Epithelial cell of prostate (primary cell): ENCODE measurements around the gene SCAMP3.
"Not testable (repeated sequence)": the region's sequence is repeated elsewhere in the genome, so short reads cannot be mapped to it uniquely, and the experiment has no call there.

Source experiments
- DNase-seq: peaks from one replicate; pipeline ENCODE4 v3.0.0-alpha.2; 2011; ENCODE audit warnings: low read depth, low spot score
- H3K27ac ChIP-seq: fragments of 450-650 bp; 2 replicates; pipeline ENCODE4 v1.5.1; 2017; ENCODE audit warnings: mild to moderate bottlenecking

Gene SCAMP3

GRCh38 chr1:155235375-155235774, 26.8 kb downstream of the SCAMP3 start:
- H3K27ac ChIP-seq = peak overlapping the region; percentile 52
- DNase-seq = not testable (repeated sequence)

DNA sequence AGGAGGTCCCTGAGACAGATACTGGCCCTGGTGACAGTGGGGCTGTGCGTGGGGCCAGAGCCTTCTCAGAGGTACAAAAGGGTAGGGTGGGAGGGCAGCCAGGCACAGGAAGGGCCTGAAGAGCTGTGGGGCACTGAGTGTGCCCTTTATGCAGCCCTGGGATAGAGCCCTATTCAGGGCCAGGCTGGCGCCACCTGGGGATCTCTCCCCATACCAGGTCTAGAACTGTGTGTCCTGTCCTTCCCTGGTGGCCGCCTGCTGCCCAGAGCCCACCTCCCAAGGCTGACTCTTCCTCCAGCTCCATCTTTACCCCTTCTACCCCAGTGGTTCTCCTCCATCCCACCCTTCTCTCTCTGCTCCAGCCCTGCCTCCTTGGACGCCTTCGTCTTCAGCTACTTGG, 28.7 kb downstream of the SCAMP3 start:
- H3K27ac ChIP-seq, DNase-seq: not testable (repeated sequence)

GRCh38 chr1:155232001-155232978, 29.9 kb downstream of the SCAMP3 start:
- not testable (repeated sequence) for H3K27ac ChIP-seq, DNase-seq

DNA sequence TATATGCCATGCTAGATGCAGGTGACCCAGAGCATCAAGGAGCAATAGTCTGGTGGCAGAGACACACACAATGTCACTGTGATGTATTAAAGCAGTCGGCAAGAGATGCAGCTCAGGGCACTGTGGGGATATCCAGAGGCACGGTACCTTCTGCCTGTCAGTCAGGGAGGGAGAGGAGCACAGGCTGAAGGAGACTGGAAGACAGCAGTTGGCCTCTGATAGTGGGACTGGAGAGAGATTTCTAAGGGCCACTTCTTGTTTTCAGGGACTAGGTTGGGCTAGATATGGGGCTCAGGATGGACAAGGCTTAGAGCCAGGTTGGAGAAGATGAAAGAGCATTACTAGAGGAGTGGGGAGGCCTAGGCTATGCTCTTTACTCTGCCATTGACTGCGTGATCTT, 30.9 kb downstream of the SCAMP3 start:
- DNase-seq, H3K27ac ChIP-seq: not testable (repeated sequence)

GRCh38 chr1:155228096-155228427, 34.1 kb downstream of the SCAMP3 start:
- DNase-seq = no peak
- H3K27ac ChIP-seq = peak overlapping the region; percentile 97

DNA sequence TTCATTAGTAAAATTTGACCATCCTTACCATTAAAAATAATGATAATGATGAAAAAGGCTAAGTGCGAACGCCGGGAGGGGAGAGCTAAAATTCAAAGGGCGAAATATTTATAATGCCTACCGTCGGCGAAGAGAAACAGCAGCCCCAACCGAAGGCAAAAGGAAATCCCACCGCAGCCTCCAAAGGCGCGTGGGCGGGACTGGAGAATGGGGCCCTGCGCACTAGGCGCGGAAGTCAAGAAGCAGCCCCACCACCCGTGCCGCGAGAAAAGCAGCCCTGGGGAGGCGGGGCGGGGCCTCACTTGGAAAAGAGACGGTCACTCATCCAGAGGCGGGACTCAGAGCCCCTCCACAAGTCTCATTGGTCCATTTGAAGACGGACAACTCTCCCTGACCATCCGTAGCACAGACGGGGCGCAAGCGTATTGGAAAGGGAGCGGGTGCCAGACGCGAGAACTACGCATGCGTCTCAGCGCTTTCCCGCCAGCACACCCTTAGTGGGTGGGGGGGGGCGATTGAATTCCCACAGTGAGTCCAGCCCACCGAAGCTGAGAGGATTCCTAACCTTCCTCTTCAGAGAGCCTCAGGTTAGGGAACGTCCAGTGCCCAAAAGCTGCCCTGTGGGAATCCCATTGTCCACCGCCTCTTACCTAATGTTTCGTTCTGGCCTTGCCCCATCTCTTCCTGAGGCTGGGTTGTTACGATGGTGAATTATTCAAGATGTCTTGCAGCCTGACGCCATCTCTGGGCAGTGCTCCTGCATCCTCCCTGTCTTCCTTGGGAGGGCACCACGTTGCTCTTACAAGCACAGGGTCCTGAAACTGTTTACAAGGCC, 34.7 kb downstream of the SCAMP3 start:
- peak; percentile 88 for DNase-seq
- H3K27ac ChIP-seq = peak overlapping the region; percentile 97

GRCh38 chr1:155226910-155227260, 35.3 kb downstream of the SCAMP3 start:
- DNase-seq = no peak
- H3K27ac ChIP-seq = peak overlapping the region; percentile 97

GRCh38 chr1:155226188-155226909, 35.8 kb downstream of the SCAMP3 start:
- H3K27ac ChIP-seq = peak overlapping the region; percentile 97
- no peak for DNase-seq

GRCh38 chr1:155225404-155225759, 36.8 kb downstream of the SCAMP3 start:
- DNase-seq = not testable (repeated sequence)
- H3K27ac ChIP-seq = peak overlapping the region; percentile 97

DNA sequence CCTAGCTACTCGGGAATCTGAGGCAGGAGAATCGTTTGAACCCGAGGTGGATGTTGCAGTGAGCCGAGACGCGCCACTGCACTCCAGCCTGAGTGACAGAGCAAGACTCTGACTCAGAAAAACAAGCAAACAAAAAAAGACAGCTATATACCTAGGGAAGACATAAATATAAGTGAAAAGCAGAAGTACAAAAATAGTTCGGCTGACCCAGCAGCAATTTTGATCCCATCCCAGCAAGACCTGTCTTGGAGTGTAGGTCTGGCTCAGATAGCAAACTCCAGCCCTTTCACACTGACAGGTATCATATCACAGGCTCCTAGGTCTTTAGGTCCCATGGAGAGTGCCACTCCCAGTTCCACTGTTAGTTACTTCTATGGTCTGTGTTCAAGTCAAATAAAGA, 39.1 kb downstream of the SCAMP3 start:
- DNase-seq = no peak
- H3K27ac ChIP-seq = peak overlapping the region; percentile 97

GRCh38 chr1:155220211-155220965, 41.8 kb downstream of the SCAMP3 start:
- DNase-seq = not testable (repeated sequence)
- H3K27ac ChIP-seq = peak overlapping the region; percentile 85

DNA sequence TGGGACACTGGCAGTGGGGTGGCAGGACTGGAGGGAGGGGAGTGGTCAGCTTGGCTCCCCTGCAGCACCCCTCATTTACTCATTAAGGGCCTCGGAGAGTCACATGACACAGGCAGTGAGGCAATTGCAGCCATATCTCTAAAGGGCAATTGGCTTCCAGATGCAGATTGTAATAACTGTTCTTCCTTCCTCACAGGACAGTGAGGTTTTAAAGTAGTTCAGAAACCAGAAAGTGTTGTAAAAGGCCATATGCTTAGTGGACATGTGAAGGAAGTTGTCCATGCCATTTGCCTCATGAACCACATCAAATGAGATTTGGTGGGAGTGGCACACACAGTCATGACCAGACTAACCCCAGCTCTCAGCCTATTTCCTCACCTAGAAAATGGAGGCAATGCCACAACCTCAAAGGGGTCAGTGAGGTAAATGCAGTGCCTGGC, 42.5 kb downstream of the SCAMP3 start:
- no peak for DNase-seq

GRCh38 chr1:155218854-155219591, 43.1 kb downstream of the SCAMP3 start:
- H3K27ac ChIP-seq = peak overlapping the region; percentile 85
- no peak for DNase-seq

More for the DNA sequence above, 42.5 kb downstream of the SCAMP3 start:
- H3K27ac ChIP-seq = peak overlapping the region; percentile 85

DNA sequence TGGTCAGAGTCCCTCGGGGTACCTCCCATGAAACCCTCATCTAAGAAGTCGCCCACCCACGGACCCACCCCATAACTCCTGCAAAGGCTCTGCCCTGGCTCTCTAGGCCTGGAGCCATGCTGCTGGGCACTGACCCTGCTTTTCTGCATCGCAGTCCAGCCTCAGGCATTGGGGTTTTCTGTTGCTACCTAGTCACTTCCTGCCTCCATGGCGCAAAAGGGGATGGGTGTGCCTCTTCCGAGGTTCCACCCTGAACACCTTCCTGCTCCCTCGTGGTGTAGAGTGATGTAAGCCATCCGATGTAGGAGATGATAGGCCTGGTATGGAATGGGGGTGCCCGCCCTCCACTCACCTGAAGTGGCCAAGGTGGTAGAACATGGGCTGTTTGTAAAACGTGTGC, 47.5 kb downstream of the SCAMP3 start:
- DNase-seq, H3K27ac ChIP-seq: not testable (repeated sequence)

GRCh38 chr1:155212051-155212440, 50.1 kb downstream of the SCAMP3 start:
- not testable (repeated sequence) for DNase-seq, H3K27ac ChIP-seq

DNA sequence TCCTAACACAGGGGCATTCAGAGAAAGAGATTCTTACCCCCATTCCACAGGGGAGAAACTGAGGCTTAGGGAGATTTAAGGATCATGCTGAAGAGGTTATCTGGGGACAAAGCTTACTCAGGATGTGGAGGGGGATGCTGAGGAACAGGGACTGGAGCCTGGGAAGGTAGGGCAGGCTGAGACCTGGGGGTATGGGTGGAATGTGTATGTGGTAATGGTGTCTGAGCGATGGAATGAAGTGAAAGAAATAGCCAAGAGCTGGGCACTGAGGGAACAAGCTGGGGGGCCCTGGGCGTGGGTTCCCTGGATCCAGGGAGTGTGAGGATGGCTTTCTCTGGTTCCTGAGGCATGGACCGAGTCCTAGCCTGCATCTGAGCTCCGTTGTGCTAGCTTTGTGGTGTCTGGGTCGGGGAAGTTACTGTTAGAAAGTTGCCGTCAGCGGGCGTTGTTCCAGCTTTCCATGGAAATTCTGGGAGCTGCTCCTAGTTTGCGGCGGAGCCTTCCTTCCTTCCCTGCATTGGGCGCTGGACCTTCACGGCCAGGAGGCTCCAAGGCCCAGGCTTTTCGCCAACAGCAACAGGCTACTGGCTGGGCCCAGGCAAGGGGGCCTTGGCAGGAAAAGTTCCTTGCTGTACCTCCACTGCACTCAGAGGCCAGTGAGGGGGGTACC, 50.6 kb downstream of the SCAMP3 start:
- H3K27ac ChIP-seq = peak overlapping the region; percentile 76
- DNase-seq = not testable (repeated sequence)

GRCh38 chr1:155210314-155211104, 51.7 kb downstream of the SCAMP3 start:
- H3K27ac ChIP-seq = peak overlapping the region; percentile 76
- DNase-seq = no peak

DNA sequence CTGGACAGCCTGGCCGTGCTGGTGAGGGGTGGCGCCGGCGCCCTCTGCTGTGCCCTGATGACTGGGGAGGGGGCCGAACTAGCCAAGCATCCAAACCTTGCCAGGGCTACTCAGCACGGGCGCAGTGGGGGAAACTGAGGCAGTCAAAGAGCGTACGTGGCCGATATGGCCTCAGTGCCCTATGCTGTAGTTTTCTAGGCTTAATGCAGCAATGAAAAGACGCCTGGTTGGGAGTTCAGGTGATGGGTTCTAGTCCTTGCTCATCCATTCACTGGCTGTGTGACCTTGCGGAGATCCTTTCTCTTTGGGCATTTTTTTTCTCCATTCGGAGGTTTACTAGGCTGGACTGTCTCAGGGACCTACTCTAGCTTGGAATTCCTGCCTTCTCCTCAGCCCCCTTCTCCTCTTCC, 52.8 kb downstream of the SCAMP3 start:
- H3K27ac ChIP-seq = peak overlapping the region; percentile 76
- DNase-seq = no peak
